Transverse colon (tissue), 4 donors: ENCODE results near the gene TTC21A.

ENCODE experiments used
- EP300 ChIP-seq: sonication (generic); formaldehyde crosslinking; IDR thresholded peaks from one replicate; pipeline ENCODE4 v1.6.1; 2017; ENCODE audit warnings: antibody characterized with exemption, low read depth
- POLR2A ChIP-seq: fragments of 450-650 bp; IDR thresholded peaks from one replicate; pipeline ENCODE4 v1.6.1; 2016; ENCODE audit warnings: antibody characterized with exemption, mild to moderate bottlenecking, moderate library complexity
- POLR2AphosphoS5 ChIP-seq, 3 donors: sonication (generic); formaldehyde crosslinking; IDR thresholded peaks; one replicate each; pipeline ENCODE4 v1.6.1; 2016; ENCODE audit warnings: antibody characterized with exemption in 3 of 3
- TF ChIP-seq, protein P1 (sequence below), 5 experiments: fragments of 200-600 bp in 3 of 5; fragments of 450-650 bp in 2 of 5; sonication (generic) in 3 of 5; IDR thresholded peaks; 1 replicate in 2 of 5; 2 replicates in 3 of 5; pipeline ENCODE4 v1.5.1; 2016 to 2017; ENCODE audit warnings: antibody characterized with exemption in 5 of 5, inconsistent platforms in 3 of 5, mild to moderate bottlenecking in 2 of 5, moderate library complexity in 1 of 5

DNA sequence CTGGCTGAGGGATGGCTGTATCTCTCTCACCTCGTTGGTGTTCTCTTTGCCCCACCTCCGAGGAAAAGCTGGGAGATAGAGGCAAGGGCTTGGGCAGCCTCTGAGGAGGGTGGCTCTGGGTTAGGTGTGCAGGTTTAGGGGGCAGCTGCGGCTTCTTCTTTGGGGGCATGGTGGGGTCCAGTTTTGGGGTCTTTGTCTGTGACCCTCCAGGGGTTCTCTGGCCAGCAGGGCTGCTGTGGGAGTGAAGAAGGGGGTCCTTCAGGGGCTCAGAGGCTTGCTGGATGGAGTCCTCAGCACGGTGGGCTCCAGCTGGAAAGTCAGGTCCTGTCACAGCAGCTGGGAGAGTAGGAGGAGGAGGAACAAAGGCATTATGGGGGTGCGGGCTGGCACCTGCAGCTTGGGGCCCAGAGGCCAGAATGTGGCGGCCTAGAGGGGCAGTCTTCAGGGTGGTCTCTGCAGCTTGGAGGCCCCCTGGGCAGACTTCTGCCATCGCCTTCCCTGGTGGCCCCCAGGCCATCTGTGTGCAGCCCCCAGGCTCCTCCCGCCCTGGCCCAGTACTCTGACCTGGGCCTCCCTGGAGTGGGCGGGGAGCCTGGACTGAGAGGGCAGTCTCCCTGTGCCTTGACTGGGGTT, 78.0 kb downstream of the TTC21A start:
- TF ChIP-seq, protein P1, sequence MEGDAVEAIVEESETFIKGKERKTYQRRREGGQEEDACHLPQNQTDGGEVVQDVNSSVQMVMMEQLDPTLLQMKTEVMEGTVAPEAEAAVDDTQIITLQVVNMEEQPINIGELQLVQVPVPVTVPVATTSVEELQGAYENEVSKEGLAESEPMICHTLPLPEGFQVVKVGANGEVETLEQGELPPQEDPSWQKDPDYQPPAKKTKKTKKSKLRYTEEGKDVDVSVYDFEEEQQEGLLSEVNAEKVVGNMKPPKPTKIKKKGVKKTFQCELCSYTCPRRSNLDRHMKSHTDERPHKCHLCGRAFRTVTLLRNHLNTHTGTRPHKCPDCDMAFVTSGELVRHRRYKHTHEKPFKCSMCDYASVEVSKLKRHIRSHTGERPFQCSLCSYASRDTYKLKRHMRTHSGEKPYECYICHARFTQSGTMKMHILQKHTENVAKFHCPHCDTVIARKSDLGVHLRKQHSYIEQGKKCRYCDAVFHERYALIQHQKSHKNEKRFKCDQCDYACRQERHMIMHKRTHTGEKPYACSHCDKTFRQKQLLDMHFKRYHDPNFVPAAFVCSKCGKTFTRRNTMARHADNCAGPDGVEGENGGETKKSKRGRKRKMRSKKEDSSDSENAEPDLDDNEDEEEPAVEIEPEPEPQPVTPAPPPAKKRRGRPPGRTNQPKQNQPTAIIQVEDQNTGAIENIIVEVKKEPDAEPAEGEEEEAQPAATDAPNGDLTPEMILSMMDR (IDR thresholded peaks at IDR 0.05): no peak
- TF ChIP-seq POLR2AphosphoS5 (IDR thresholded peaks at IDR 0.05) (no peak), POLR2A (no peak), EP300 (no peak)
